CD14-positive monocyte (primary cell): ENCODE results near the gene PAX6. TPM values are rescaled to one million over a fixed set of nuclear protein-coding genes. Genes with fewer than 3 reads are reported as not detected.

Source experiments
- DNase-seq, 3 donors: peaks; one replicate each; pipeline ENCODE4 v3.0.0-alpha.2; 2011 to 2022
- H2AFZ ChIP-seq: 2 replicates; pipeline ENCODE4 v1.6.0; 2012; ENCODE audit warnings: mild to moderate bottlenecking, low read depth, low read length, inconsistent platforms; ENCODE audit not compliant: insufficient read depth, poor library complexity, severe bottlenecking
- H3K27ac ChIP-seq, 2 donors: 1 replicate in 1 of 2; 2 replicates in 1 of 2; pipeline ENCODE4 v1.5.1; 2012 to 2013; ENCODE audit warnings: low read length in 2 of 2, control low read depth in 1 of 2, inconsistent platforms in 1 of 2, low read depth in 1 of 2, mild to moderate bottlenecking in 1 of 2
- H3K27me3 ChIP-seq, 2 donors: one replicate each; pipeline versions ENCODE4 v1.6.0 to v1.6.1; 2011 to 2013; ENCODE audit warnings: low read length in 2 of 2; ENCODE audit not compliant: control insufficient read depth in 2 of 2, insufficient read depth in 2 of 2
- H3K36me3 ChIP-seq, 2 donors: replicated peaks in 1 of 2; 1 replicate in 1 of 2; 2 replicates in 1 of 2; pipeline versions ENCODE4 v1.5.1 to v1.6.1; 2012 to 2013; ENCODE audit warnings: low read length in 2 of 2, control low read depth in 1 of 2, inconsistent platforms in 1 of 2, mild to moderate bottlenecking in 1 of 2; ENCODE audit not compliant: insufficient read depth in 2 of 2, control insufficient read depth in 1 of 2
- H3K4me1 ChIP-seq, 2 donors: 1 replicate in 1 of 2; 2 replicates in 1 of 2; pipeline versions ENCODE4 v1.5.1 to v1.6.1; 2012 to 2013; ENCODE audit warnings: low read length in 2 of 2, control low read depth in 1 of 2, inconsistent platforms in 1 of 2, mild to moderate bottlenecking in 1 of 2, moderate library complexity in 1 of 2; ENCODE audit not compliant: insufficient read depth in 2 of 2, control insufficient read depth in 1 of 2
- H3K4me2 ChIP-seq: replicated peaks from 2 replicates; pipeline ENCODE3; 2012; ENCODE audit warnings: low read length, moderate library complexity, mild to moderate bottlenecking; ENCODE audit not compliant: poor library complexity, severe bottlenecking; ENCODE audit errors: extremely low read depth
- H3K4me3 ChIP-seq, 3 experiments: fragments of 200-600 bp in 1 of 3; sonication (generic) in 1 of 3; replicated peaks in 1 of 3; 1 replicate in 2 of 3; 2 replicates in 1 of 3; pipeline ENCODE4 v1.5.1; 2011 to 2013; ENCODE audit warnings: low read length in 3 of 3, mild to moderate bottlenecking in 3 of 3, control low read depth in 2 of 3, low read depth in 2 of 3, inconsistent platforms in 1 of 3, moderate library complexity in 1 of 3
- H3K79me2 ChIP-seq: 2 replicates; pipeline ENCODE4 v1.6.0; 2012; ENCODE audit warnings: mild to moderate bottlenecking, control low read depth, inconsistent platforms, low read length, moderate library complexity; ENCODE audit not compliant: insufficient read depth
- H3K9ac ChIP-seq: 2 replicates; pipeline ENCODE4 v1.6.0; 2017; ENCODE audit warnings: low read length, mild to moderate bottlenecking; ENCODE audit not compliant: insufficient read depth, poor library complexity, severe bottlenecking
- H3K9me3 ChIP-seq, 2 donors: replicated peaks in 1 of 2; 1 replicate in 1 of 2; 2 replicates in 1 of 2; pipeline versions ENCODE4 v1.5.1 to v1.6.1; 2012 to 2013; ENCODE audit warnings: low read length in 2 of 2, control low read depth in 1 of 2; ENCODE audit not compliant: control insufficient read depth in 1 of 2, insufficient read depth in 1 of 2
- H4K20me1 ChIP-seq: 2 replicates; pipeline ENCODE4 v1.6.0; 2012; ENCODE audit warnings: mild to moderate bottlenecking, low read length, control low read depth, moderate library complexity; ENCODE audit not compliant: insufficient read depth
- H3K27ac Mint-ChIP-seq, 7 donors: one replicate each; pipeline ENCODE4 v1.8.0; 2020; ENCODE audit warnings: mild to moderate bottlenecking in 7 of 7, mixed read lengths in 7 of 7, moderate library complexity in 6 of 7, inconsistent platforms in 2 of 7
- H3K27me3 Mint-ChIP-seq, 3 donors: one replicate each; pipeline ENCODE4 v1.8.0; 2021 to 2022; ENCODE audit warnings: low read depth in 3 of 3, mild to moderate bottlenecking in 3 of 3, mixed read lengths in 3 of 3, moderate library complexity in 3 of 3, inconsistent platforms in 1 of 3
- H3K36me3 Mint-ChIP-seq, 2 donors: one replicate each; pipeline ENCODE4 v1.8.0; 2020; ENCODE audit warnings: mixed read lengths in 2 of 2, inconsistent platforms in 1 of 2, mild to moderate bottlenecking in 1 of 2
- H3K4me1 Mint-ChIP-seq: one replicate; pipeline ENCODE4 v1.8.0; 2020; ENCODE audit warnings: mild to moderate bottlenecking, mixed read lengths
- H3K4me3 Mint-ChIP-seq, 2 donors: one replicate each; pipeline ENCODE4 v1.8.0; 2020; ENCODE audit warnings: mild to moderate bottlenecking in 2 of 2, mixed read lengths in 2 of 2, moderate library complexity in 1 of 2
- H3K9me3 Mint-ChIP-seq, 7 donors: one replicate each; pipeline ENCODE4 v1.8.0; 2020 to 2022; ENCODE audit warnings: mixed read lengths in 7 of 7, mild to moderate bottlenecking in 6 of 7, moderate library complexity in 6 of 7, inconsistent platforms in 2 of 7
- WGBS: methylation state at CpG from one replicate; pipeline ENCODE4 v1.1.5; 2013; ENCODE audit warnings: missing lambda C conversion rate; ENCODE audit not compliant: insufficient coverage; 5-methylcytosine and 5-hydroxymethylcytosine counted together
- intact Hi-C, 2 donors: fragments of 100-400 bp; cut with micrococcal nuclease; formaldehyde crosslinking; loops; one replicate each; pipeline versions ENCODE4 v1.15.0 to v1.15.1; 2023
- polyA plus RNA-seq, 3 donors: library from polyadenylated mRNA; depleted of rRNA in 1 of 3; unstranded in 2 of 3; stranded (reverse) in 1 of 3; fragments of 300-500 nt in 2 of 3; fragments of >200 nt in 1 of 3; fragmentation: Illumina TruSeq in 2 of 3; gene quantifications; 1 replicate in 2 of 3; 2 replicates in 1 of 3; pipeline ENCODE4 v1.2.3, GENCODE V29; 2012 to 2021
- TF ChIP-seq, protein P1 (sequence below): fragments of 200-600 bp; IDR thresholded peaks from one replicate; pipeline ENCODE4 v1.8.0; 2022; ENCODE audit warnings: antibody characterized with exemption, mild to moderate bottlenecking

Gene PAX6
- polyA plus RNA-seq, 3 donors, result not detected

DNA sequence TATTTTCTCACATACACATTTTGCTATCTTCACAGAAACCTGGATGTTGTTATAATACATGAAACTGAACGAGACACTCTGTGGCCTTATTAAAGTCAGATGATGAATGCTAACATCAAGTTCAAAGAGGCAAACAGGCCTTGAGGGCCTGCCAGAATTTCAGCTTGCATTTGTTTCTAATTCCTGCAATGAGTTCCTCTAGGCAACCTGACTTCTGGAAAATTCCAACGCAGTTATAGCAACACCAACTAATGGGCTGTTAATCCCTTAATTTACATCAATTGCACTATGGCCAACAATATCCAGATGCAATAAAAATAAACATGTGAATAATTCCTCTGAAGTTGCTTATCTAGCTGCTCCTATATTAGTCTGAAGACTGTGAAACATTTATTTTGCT is 19.1 kb downstream of the PAX6 start:
- Histone ChIP-seq H3K27me3 (peaks cover 38 to 45% of the 10 kb centered on the region in 2 donors), H3K9ac (no peak overlapping the region), H3K36me3 (no peaks in the 10 kb centered on the region), H4K20me1 (no peaks in the 10 kb centered on the region), H3K27ac (no peak overlapping the region), H3K4me2 (no peak overlapping the region), H3K79me2 (no peaks in the 10 kb centered on the region), H3K9me3 (no peaks in the 10 kb centered on the region), H3K4me1 (no peaks in the 10 kb centered on the region), H3K4me3 (no peak overlapping the region), H2AFZ (no peak overlapping the region)
- Mint-ChIP-seq H3K4me1 (no peaks in the 10 kb centered on the region), H3K27me3 (peaks cover 41 to 54% (median 42%) of the 10 kb centered on the region in 3 donors), H3K36me3 (peaks cover 0 to 2% of the 10 kb centered on the region in 2 donors), H3K9me3 (peaks cover 0 to 8% (median 0%) of the 10 kb centered on the region in 7 donors), H3K4me3 (no peak overlapping the region), H3K27ac (no peak overlapping the region)
- no peak for DNase-seq
- TF ChIP-seq, protein P1, sequence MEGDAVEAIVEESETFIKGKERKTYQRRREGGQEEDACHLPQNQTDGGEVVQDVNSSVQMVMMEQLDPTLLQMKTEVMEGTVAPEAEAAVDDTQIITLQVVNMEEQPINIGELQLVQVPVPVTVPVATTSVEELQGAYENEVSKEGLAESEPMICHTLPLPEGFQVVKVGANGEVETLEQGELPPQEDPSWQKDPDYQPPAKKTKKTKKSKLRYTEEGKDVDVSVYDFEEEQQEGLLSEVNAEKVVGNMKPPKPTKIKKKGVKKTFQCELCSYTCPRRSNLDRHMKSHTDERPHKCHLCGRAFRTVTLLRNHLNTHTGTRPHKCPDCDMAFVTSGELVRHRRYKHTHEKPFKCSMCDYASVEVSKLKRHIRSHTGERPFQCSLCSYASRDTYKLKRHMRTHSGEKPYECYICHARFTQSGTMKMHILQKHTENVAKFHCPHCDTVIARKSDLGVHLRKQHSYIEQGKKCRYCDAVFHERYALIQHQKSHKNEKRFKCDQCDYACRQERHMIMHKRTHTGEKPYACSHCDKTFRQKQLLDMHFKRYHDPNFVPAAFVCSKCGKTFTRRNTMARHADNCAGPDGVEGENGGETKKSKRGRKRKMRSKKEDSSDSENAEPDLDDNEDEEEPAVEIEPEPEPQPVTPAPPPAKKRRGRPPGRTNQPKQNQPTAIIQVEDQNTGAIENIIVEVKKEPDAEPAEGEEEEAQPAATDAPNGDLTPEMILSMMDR, result no peak
- WGBS, result no CpG with 5 or more reads among the region's 2 CpGs
- intact Hi-C loops, result no loop called here

DNA sequence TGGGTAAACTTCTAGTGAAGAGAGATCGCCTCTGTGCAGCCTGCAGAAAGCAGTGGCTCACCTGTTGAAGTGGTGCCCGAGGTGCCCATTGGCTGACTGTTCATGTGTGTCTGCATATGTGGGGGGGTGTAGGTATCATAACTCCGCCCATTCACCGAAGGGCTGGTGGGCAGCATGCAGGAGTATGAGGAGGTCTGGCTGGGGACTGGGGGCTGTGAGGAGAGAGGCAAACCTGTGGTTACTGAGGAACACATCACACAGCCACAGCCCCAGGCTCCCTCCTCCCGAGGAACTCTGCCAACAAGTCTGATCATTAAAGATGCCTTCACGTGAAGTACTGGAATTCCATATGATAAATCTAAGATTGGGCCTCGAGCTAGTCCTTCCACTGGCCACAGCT is 20.5 kb downstream of the PAX6 start:
- no peak overlapping the region for H3K27ac ChIP-seq
- H3K4me3 Mint-ChIP-seq, result no peak overlapping the region
- peaks cover 27 to 40% (median 28%) of the 10 kb centered on the region in 3 donors for H3K27me3 Mint-ChIP-seq
- H3K4me1 ChIP-seq, result no peaks in the 10 kb centered on the region
- H3K27me3 ChIP-seq, result peaks cover 24 to 31% of the 10 kb centered on the region in 2 donors
- H3K4me2 ChIP-seq, result no peak overlapping the region
- intact Hi-C loops, result no loop called here
- H3K4me1 Mint-ChIP-seq, result no peaks in the 10 kb centered on the region
- no peaks in the 10 kb centered on the region for H4K20me1 ChIP-seq
- WGBS, result 94% methylated on average over 7 of the region's 7 CpGs
- no peaks in the 10 kb centered on the region for H3K9me3 ChIP-seq
- H3K79me2 ChIP-seq, result no peaks in the 10 kb centered on the region
- no peak overlapping the region for H3K27ac Mint-ChIP-seq
- peaks cover 0 to 2% of the 10 kb centered on the region in 2 donors for H3K36me3 Mint-ChIP-seq
- no peak overlapping the region for H2AFZ ChIP-seq
- H3K9ac ChIP-seq, result no peak overlapping the region
- TF ChIP-seq, protein P1, result no peak
- no peak overlapping the region for H3K4me3 ChIP-seq
- H3K9me3 Mint-ChIP-seq, result peaks cover 0 to 2% (median 0%) of the 10 kb centered on the region in 7 donors
- no peak for DNase-seq
- H3K36me3 ChIP-seq, result no peaks in the 10 kb centered on the region
